Ishikawa (cell line): ENCODE data around the gene SPATA9.

Experiments
- CEBPB ChIP-seq: IDR thresholded peaks from 2 replicates; pipeline ENCODE4 v1.6.1; 2012
- CREB1 ChIP-seq: IDR thresholded peaks from 2 replicates; pipeline ENCODE4 v1.6.1; 2012; ENCODE audit warnings: low read depth
- EGR1 ChIP-seq: IDR thresholded peaks from 2 replicates; pipeline ENCODE4 v1.6.1; 2012
- EP300 ChIP-seq: IDR thresholded peaks from 2 replicates; pipeline ENCODE4 v1.6.1; 2012; ENCODE audit warnings: borderline replicate concordance
- FOXM1 ChIP-seq: IDR thresholded peaks from 2 replicates; pipeline ENCODE4 v1.6.1; 2012; ENCODE audit warnings: low read depth, borderline replicate concordance
- NFIC ChIP-seq: IDR thresholded peaks from 2 replicates; pipeline ENCODE4 v1.6.1; 2012
- RAD21 ChIP-seq: IDR thresholded peaks from 2 replicates; pipeline ENCODE4 v1.6.1; 2012; ENCODE audit warnings: low read depth
- TAF1 ChIP-seq: IDR thresholded peaks from 2 replicates; pipeline ENCODE4 v1.6.1; 2012; ENCODE audit warnings: low read depth, mild to moderate bottlenecking
- TCF12 ChIP-seq: IDR thresholded peaks from 2 replicates; pipeline ENCODE4 v1.6.1; 2012; ENCODE audit warnings: low read depth
- TEAD4 ChIP-seq: IDR thresholded peaks from 2 replicates; pipeline ENCODE4 v1.6.1; 2012
- YY1 ChIP-seq: IDR thresholded peaks from 2 replicates; pipeline ENCODE4 v1.6.1; 2012; ENCODE audit warnings: low read depth
- ZBTB7A ChIP-seq: IDR thresholded peaks from 2 replicates; pipeline ENCODE4 v1.6.1; 2012; ENCODE audit warnings: low read depth
- TF ChIP-seq, protein P1 (sequence below): IDR thresholded peaks from 2 replicates; pipeline ENCODE4 v1.6.1; 2012
- TF ChIP-seq, protein P2 (sequence below): IDR thresholded peaks from 2 replicates; pipeline ENCODE4 v1.6.1; 2012; ENCODE audit warnings: low read depth, mild to moderate bottlenecking
- TF ChIP-seq, protein P3 (sequence below): IDR thresholded peaks from 2 replicates; pipeline ENCODE4 v1.6.1; 2012

The SPATA9 gene

DNA sequence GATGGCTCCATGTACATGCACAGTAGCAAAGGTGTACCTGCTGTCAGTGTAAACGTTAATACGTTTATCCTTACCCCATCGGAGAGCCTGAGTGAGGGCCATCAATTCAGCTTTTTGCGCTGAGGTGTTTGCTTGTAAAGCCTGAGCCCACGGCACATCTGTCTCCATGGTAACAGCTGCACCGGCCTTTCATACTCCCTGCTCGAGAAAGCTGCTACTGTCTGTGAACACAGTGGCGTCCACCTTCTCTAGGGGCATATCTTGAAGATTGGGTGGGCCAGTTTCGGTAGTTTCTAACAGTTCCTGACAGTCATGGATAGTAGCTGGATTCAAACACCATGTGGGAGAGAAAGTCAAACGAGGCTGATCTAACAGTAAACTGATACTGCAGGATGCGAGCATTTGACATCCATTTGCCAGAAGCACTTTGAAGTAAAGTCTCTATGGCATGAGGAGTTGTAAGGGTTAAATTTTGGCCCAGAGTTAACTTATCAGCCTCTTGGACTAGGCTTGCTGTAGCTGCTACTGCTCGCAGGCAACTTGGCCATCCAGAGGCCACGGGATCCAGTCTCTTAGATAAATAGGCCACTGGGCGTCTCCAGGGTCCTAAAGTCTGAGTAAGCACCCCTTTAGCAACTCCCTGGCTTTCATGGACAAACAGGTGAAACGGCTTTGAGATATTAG is 27.3 kb upstream of the SPATA9 start:
- TF ChIP-seq, protein P1, sequence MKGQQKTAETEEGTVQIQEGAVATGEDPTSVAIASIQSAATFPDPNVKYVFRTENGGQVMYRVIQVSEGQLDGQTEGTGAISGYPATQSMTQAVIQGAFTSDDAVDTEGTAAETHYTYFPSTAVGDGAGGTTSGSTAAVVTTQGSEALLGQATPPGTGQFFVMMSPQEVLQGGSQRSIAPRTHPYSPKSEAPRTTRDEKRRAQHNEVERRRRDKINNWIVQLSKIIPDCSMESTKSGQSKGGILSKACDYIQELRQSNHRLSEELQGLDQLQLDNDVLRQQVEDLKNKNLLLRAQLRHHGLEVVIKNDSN: no peak
- TF ChIP-seq TAF1: no peak
- no peak for TF ChIP-seq FOXM1
- no peak for TF ChIP-seq RAD21
- TF ChIP-seq, protein P2, sequence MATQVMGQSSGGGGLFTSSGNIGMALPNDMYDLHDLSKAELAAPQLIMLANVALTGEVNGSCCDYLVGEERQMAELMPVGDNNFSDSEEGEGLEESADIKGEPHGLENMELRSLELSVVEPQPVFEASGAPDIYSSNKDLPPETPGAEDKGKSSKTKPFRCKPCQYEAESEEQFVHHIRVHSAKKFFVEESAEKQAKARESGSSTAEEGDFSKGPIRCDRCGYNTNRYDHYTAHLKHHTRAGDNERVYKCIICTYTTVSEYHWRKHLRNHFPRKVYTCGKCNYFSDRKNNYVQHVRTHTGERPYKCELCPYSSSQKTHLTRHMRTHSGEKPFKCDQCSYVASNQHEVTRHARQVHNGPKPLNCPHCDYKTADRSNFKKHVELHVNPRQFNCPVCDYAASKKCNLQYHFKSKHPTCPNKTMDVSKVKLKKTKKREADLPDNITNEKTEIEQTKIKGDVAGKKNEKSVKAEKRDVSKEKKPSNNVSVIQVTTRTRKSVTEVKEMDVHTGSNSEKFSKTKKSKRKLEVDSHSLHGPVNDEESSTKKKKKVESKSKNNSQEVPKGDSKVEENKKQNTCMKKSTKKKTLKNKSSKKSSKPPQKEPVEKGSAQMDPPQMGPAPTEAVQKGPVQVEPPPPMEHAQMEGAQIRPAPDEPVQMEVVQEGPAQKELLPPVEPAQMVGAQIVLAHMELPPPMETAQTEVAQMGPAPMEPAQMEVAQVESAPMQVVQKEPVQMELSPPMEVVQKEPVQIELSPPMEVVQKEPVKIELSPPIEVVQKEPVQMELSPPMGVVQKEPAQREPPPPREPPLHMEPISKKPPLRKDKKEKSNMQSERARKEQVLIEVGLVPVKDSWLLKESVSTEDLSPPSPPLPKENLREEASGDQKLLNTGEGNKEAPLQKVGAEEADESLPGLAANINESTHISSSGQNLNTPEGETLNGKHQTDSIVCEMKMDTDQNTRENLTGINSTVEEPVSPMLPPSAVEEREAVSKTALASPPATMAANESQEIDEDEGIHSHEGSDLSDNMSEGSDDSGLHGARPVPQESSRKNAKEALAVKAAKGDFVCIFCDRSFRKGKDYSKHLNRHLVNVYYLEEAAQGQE: no peak
- TF ChIP-seq CREB1: no peak
- no peak for TF ChIP-seq TEAD4
- no peak for TF ChIP-seq TCF12
- TF ChIP-seq, protein P3, sequence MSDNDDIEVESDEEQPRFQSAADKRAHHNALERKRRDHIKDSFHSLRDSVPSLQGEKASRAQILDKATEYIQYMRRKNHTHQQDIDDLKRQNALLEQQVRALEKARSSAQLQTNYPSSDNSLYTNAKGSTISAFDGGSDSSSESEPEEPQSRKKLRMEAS: no peak
- no peak for TF ChIP-seq CEBPB
- TF ChIP-seq EP300: no peak
- no peak for TF ChIP-seq NFIC
- TF ChIP-seq EGR1: no peak
- TF ChIP-seq YY1: no peak
- TF ChIP-seq ZBTB7A: no peak

DNA sequence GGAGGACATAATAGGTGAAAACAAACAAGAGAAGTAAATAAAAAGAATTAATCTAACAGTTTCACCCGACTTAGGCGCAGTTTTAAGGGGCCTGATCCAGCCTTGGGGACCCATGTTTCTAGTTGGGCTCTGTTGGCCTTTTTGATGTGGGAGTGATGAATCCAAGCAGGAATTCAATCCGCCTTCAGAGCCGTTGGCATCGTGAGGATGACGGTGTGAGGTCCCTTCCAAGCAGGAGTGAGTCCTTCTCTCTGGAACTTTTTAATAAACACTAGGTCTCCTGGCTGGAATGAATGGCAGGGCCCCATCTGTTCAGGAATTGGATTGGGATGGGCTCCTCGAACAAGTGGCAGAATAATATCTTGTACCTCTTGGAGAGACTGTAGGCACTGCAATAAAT is 26.1 kb upstream of the SPATA9 start:
- TF ChIP-seq CREB1: no peak
- no peak for TF ChIP-seq NFIC
- TF ChIP-seq TAF1: no peak
- no peak for TF ChIP-seq ZBTB7A
- TF ChIP-seq TEAD4: no peak
- TF ChIP-seq, protein P3: no peak
- no peak for TF ChIP-seq YY1
- no peak for TF ChIP-seq EGR1
- no peak for TF ChIP-seq FOXM1
- no peak for TF ChIP-seq RAD21
- TF ChIP-seq, protein P2: no peak
- no peak for TF ChIP-seq TCF12
- no peak for TF ChIP-seq CEBPB
- TF ChIP-seq EP300: no peak

DNA sequence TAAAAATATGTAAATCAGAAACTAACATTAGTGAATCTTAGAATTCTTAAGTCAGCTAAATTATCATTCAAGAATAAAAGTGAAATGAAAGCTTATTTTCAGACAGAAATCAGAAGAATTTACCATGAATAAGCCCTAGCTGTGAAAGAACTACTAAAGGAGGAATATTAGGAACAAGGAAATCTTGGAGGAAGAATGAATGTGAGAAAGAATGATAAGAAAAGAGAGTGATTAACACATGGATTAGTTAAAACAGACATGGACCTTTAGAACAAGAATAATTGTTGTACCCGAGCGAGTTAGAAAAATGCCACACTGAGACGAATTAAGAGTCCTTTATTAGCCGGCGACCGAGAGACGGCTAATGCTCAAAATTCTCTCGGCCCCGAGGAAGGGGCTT is 24.3 kb upstream of the SPATA9 start:
- TF ChIP-seq YY1 (no peak), NFIC (no peak), RAD21 (no peak), CREB1 (no peak), ZBTB7A (no peak), CEBPB (no peak), FOXM1 (no peak), EGR1 (no peak), TAF1 (no peak), TEAD4 (no peak), TCF12 (no peak)
- TF ChIP-seq, protein P1: no peak
- TF ChIP-seq, protein P3: no peak

DNA sequence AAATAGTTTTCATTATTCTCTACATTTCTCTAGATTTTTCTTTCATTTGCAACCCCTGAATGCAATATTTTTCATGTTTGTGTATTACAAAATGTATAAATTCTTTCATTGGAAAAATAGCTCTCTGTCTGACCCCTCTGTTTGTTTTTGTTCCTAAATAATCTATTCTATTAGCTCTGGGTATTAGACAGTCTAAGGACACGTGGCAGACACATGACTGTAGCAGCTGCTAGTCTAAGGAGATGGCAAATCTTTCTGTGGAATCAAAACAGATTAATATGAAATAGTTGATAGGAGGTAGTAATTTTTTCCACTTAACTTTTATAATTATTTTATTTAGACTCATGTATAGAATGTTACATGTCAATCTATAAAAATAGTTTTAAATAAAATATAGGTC is 21.4 kb upstream of the SPATA9 start:
- TF ChIP-seq, protein P3: no peak
- TF ChIP-seq, protein P1: no peak
- TF ChIP-seq CREB1 (no peak), RAD21 (no peak), TCF12 (no peak), CEBPB (no peak), YY1 (no peak), FOXM1 (no peak), EGR1 (no peak), EP300 (no peak), TAF1 (no peak), TEAD4 (no peak)
- TF ChIP-seq, protein P2: no peak
